Thyroid gland (tissue), 4 donors: Measurements from ENCODE around the gene NFKB1.

ENCODE experiments used
- POLR2A ChIP-seq, 2 donors: fragments of 450-650 bp; IDR thresholded peaks; one replicate each; pipeline ENCODE4 v1.6.1; 2017; ENCODE audit warnings: antibody characterized with exemption in 2 of 2, mild to moderate bottlenecking in 2 of 2, moderate library complexity in 1 of 2
- TF ChIP-seq, protein P1 (sequence below), 6 experiments: fragments of 200-600 bp in 3 of 6; fragments of 450-650 bp in 3 of 6; sonication (generic) in 3 of 6; IDR thresholded peaks; one replicate each; pipeline ENCODE4 v1.5.1; 2016 to 2019; ENCODE audit warnings: antibody characterized with exemption in 6 of 6, mild to moderate bottlenecking in 2 of 6, inconsistent platforms in 1 of 6, moderate library complexity in 1 of 6

DNA sequence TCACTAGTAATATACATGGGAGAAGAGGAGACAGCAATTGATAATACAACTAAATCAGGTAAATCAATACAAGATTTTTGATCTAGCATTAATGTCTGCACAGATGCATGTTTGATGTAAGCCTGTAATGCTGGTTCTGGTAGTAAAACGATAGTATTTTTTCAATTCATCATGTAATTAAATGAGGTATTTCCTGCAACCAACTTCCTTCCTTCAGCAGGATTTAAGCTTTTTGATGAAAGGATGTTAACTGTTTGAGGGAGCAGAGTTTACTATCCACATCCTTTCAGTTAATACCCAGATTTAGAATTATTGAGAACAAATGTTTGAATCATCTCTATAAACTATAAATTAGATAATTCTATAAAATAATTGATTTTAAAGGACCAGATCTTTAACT is 31.4 kb upstream of the NFKB1 start:
- TF ChIP-seq, protein P1, sequence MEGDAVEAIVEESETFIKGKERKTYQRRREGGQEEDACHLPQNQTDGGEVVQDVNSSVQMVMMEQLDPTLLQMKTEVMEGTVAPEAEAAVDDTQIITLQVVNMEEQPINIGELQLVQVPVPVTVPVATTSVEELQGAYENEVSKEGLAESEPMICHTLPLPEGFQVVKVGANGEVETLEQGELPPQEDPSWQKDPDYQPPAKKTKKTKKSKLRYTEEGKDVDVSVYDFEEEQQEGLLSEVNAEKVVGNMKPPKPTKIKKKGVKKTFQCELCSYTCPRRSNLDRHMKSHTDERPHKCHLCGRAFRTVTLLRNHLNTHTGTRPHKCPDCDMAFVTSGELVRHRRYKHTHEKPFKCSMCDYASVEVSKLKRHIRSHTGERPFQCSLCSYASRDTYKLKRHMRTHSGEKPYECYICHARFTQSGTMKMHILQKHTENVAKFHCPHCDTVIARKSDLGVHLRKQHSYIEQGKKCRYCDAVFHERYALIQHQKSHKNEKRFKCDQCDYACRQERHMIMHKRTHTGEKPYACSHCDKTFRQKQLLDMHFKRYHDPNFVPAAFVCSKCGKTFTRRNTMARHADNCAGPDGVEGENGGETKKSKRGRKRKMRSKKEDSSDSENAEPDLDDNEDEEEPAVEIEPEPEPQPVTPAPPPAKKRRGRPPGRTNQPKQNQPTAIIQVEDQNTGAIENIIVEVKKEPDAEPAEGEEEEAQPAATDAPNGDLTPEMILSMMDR (IDR thresholded peaks at IDR 0.05): no peak
- no peak for TF ChIP-seq POLR2A (IDR thresholded peaks at IDR 0.05)
